Naive thymus-derived CD4-positive, alpha-beta T cell (primary cell): Measurements from ENCODE around the gene SERPINF2. TPM values are rescaled to one million over a fixed set of nuclear protein-coding genes. Genes with fewer than 3 reads are reported as not detected.

Experiments
- ATAC-seq: fragments of 150-1000 bp; cut with Tn5 transposase; 2 replicates; pipeline ENCODE4 v1.10.0; 2021; ENCODE audit warnings: mild to moderate bottlenecking, moderate library complexity
- CTCF ChIA-PET: fragments of 350-600 bp; sonication (Branson Sonifier 250); formaldehyde crosslinking; loops from one replicate; lab custom pipeline; 2021; ENCODE audit warnings: antibody characterized with exemption; lab: Charles Lee
- POLR2A ChIA-PET: fragments of 350-600 bp; sonication (Branson Sonifier 250); formaldehyde crosslinking; loops from one replicate; lab custom pipeline; 2021; ENCODE audit warnings: antibody characterized with exemption, inconsistent platforms; lab: Charles Lee
- DNase-seq, 9 donors: peaks; one replicate each; pipeline versions ENCODE4 v3.0.0 to v3.0.0-alpha.2; 2020 to 2022; ENCODE audit warnings: mixed read lengths in 1 of 9
- H3K27ac ChIP-seq: one replicate; pipeline ENCODE4 v1.7.0; 2013; ENCODE audit warnings: mild to moderate bottlenecking, low read depth, low read length, moderate library complexity
- H3K27me3 ChIP-seq, 2 donors: one replicate each; pipeline ENCODE4 v1.7.0; 2013; ENCODE audit warnings: low read length in 2 of 2, mild to moderate bottlenecking in 2 of 2, moderate library complexity in 2 of 2; ENCODE audit not compliant: control insufficient read depth in 2 of 2, insufficient read depth in 2 of 2
- H3K36me3 ChIP-seq, 3 experiments: 1 replicate in 2 of 3; 2 replicates in 1 of 3; pipeline ENCODE4 v1.7.0; 2013; ENCODE audit warnings: low read length in 3 of 3, mild to moderate bottlenecking in 3 of 3, moderate library complexity in 1 of 3; ENCODE audit not compliant: insufficient read depth in 3 of 3, control insufficient read depth in 2 of 3
- H3K4me1 ChIP-seq, 2 donors: one replicate each; pipeline ENCODE4 v1.7.0; 2013; ENCODE audit warnings: low read length in 2 of 2, mild to moderate bottlenecking in 2 of 2, moderate library complexity in 1 of 2; ENCODE audit not compliant: control insufficient read depth in 2 of 2, insufficient read depth in 2 of 2
- H3K4me3 ChIP-seq: 2 replicates; pipeline ENCODE4 v1.7.0; 2013; ENCODE audit warnings: mild to moderate bottlenecking, low read length
- H3K9me3 ChIP-seq, 3 experiments: 1 replicate in 2 of 3; 2 replicates in 1 of 3; pipeline ENCODE4 v1.7.0; 2013; ENCODE audit warnings: low read length in 3 of 3; ENCODE audit not compliant: control insufficient read depth in 2 of 3
- H3K27ac Mint-ChIP-seq, 9 donors: one replicate each; pipeline ENCODE4 v1.8.0; 2020 to 2022; ENCODE audit warnings: mixed read lengths in 9 of 9, mild to moderate bottlenecking in 8 of 9, moderate library complexity in 5 of 9, inconsistent platforms in 2 of 9
- H3K27me3 Mint-ChIP-seq, 5 donors: one replicate each; pipeline ENCODE4 v1.8.0; 2021 to 2022; ENCODE audit warnings: mixed read lengths in 5 of 5, mild to moderate bottlenecking in 1 of 5
- H3K36me3 Mint-ChIP-seq, 5 donors: one replicate each; pipeline ENCODE4 v1.8.0; 2020 to 2022; ENCODE audit warnings: mixed read lengths in 5 of 5, mild to moderate bottlenecking in 3 of 5, inconsistent platforms in 1 of 5
- H3K4me1 Mint-ChIP-seq, 7 donors: one replicate each; pipeline ENCODE4 v1.8.0; 2020 to 2022; ENCODE audit warnings: mixed read lengths in 7 of 7, mild to moderate bottlenecking in 3 of 7, inconsistent platforms in 1 of 7
- H3K4me3 Mint-ChIP-seq, 10 donors: one replicate each; pipeline ENCODE4 v1.8.0; 2020 to 2022; ENCODE audit warnings: mild to moderate bottlenecking in 10 of 10, mixed read lengths in 10 of 10, moderate library complexity in 6 of 10, inconsistent platforms in 2 of 10
- H3K9me3 Mint-ChIP-seq, 11 donors: one replicate each; pipeline ENCODE4 v1.8.0; 2020 to 2022; ENCODE audit warnings: mixed read lengths in 11 of 11, mild to moderate bottlenecking in 4 of 11, inconsistent platforms in 1 of 11, moderate library complexity in 1 of 11
- intact Hi-C, 2 donors: fragments of 100-400 bp; cut with micrococcal nuclease; formaldehyde crosslinking; loops; one replicate each; pipeline ENCODE4 v1.15.1; 2023
- polyA plus RNA-seq, 2 donors: library from polyadenylated mRNA; unstranded; fragments of 300-500 nt; fragmentation: Illumina TruSeq; gene quantifications; one replicate each; pipeline ENCODE4 v1.2.3, GENCODE V29; 2021
- total RNA-seq, 6 experiments: library from RNA in 5 of 6; stranded (reverse) in 5 of 6; gene quantifications; 1 replicate in 5 of 6; 2 replicates in 1 of 6; pipeline ENCODE4 v1.2.3 and lab custom pipeline; 2021 to 2026

SERPINF2 gene
- total and polyA plus RNA-seq, 7 experiments from 2014 or later = 0.27 to 1.4 (median 0.65) TPM; not detected in 2

- Histone ChIP-seq H3K27me3 (peaks cover 0 to 7% of the 10 kb centered on the region in 2 donors), H3K9me3 (no peaks in the 10 kb centered on the region), H3K36me3 (no peaks in the 10 kb centered on the region), H3K4me3 (peak overlapping the region; percentile 60), H3K4me1 (peaks cover 20 to 30% of the 10 kb centered on the region in 2 donors), H3K27ac (peak overlapping the region; percentile 73)
- Mint-ChIP-seq H3K4me3 (peak overlapping the region in 7 of 10 donors; percentile 23 to 97 (median 65)), H3K9me3 (no peaks in the 10 kb centered on the region), H3K4me1 (peaks cover 20 to 47% (median 28%) of the 10 kb centered on the region in 7 donors), H3K27me3 (peaks cover 0 to 16% (median 6%) of the 10 kb centered on the region in 5 donors), H3K36me3 (peaks cover 0 to 13% (median 0%) of the 10 kb centered on the region in 5 donors), H3K27ac (peak overlapping the region in 2 of 9 donors; percentile 6 to 36)
- ChIA-PET CTCF (interaction anchor here (0.6 to 1.6 kb wide), 4 partner anchors 52 to 565 kb away, joined by 3 to 4 read pairs (median 4); no protein-coding TSS in a partner anchor), POLR2A (interaction anchor here (0.5 to 3.1 kb wide), 7 partner anchors 11 to 314 kb away, joined by 3 to 32 read pairs (median 5); partner anchors contain the start of genes INPP5K, PRPF8 and WDR81)
- peak in 3 of 9 donors; percentile 38 to 57 (median 44) for DNase-seq
- intact Hi-C loops = loop anchor here (5.0 kb wide), 1 partner anchor 48 kb away; no protein-coding TSS in a partner anchor
- no peak for ATAC-seq
Measured at GRCh38 chr17:1714980-1715802, 27.5 kb upstream of the SERPINF2 start.

- H3K4me3 ChIP-seq = peak overlapping the region; percentile 60
- Mint-ChIP-seq H3K4me3 (peak overlapping the region; percentile 56 to 98 (median 94)), H3K27ac (peak overlapping the region in 4 of 9 donors; percentile 81 to 94 (median 91)), H3K36me3 (peaks cover 0 to 13% (median 0%) of the 10 kb centered on the region in 5 donors), H3K4me1 (peaks cover 22 to 47% (median 28%) of the 10 kb centered on the region in 7 donors), H3K27me3 (peaks cover 0 to 12% (median 6%) of the 10 kb centered on the region in 5 donors), H3K9me3 (no peaks in the 10 kb centered on the region)
- POLR2A ChIA-PET = interaction anchor here (0.5 to 3.1 kb wide), 8 partner anchors 10 to 313 kb away, joined by 3 to 32 read pairs (median 6); partner anchors contain the start of genes INPP5K, PRPF8, RILP and RPA1
- peaks cover 0 to 7% of the 10 kb centered on the region in 2 donors for H3K27me3 ChIP-seq
- DNase-seq = no peak
- peak overlapping the region; percentile 73 for H3K27ac ChIP-seq
- no peaks in the 10 kb centered on the region for H3K9me3 ChIP-seq
- no peaks in the 10 kb centered on the region for H3K36me3 ChIP-seq
- CTCF ChIA-PET = interaction anchor here (1.4 to 1.6 kb wide), 3 partner anchors 9 to 155 kb away, joined by 3 to 4 read pairs (median 4); partner anchors contain the start of gene WDR81
- ATAC-seq = no peak
- intact Hi-C loops = loop anchor here (1.0 to 5.0 kb wide), 18 partner anchors 9 to 685 kb away; partner anchors contain the start of genes DPH1 (in 2 of the 2), INPP5K (in 2 of the 2), PRPF8 (in 2 of the 2) and RILP (in 2 of the 2)
- peaks cover 20 to 28% of the 10 kb centered on the region in 2 donors for H3K4me1 ChIP-seq
Measured at GRCh38 chr17:1715803-1716075, 26.9 kb upstream of the SERPINF2 start.

- Mint-ChIP-seq H3K9me3 (no peaks in the 10 kb centered on the region), H3K27me3 (peaks cover 0 to 9% (median 6%) of the 10 kb centered on the region in 5 donors), H3K4me3 (peak overlapping the region; percentile 87 to 98 (median 94)), H3K36me3 (peaks cover 0 to 13% (median 0%) of the 10 kb centered on the region in 5 donors), H3K27ac (peak overlapping the region; percentile 70 to 99 (median 93)), H3K4me1 (peaks cover 20 to 45% (median 24%) of the 10 kb centered on the region in 7 donors)
- ChIA-PET CTCF (interaction anchor here (0.6 to 7.6 kb wide), 8 partner anchors 8 to 326 kb away, joined by 3 to 51 read pairs (median 4); partner anchors contain the start of genes OVCA2, RILP and WDR81), POLR2A (interaction anchor here (0.5 to 3.1 kb wide), 18 partner anchors 10 to 620 kb away, joined by 3 to 32 read pairs (median 4); partner anchors contain the start of genes INPP5K, PRPF8, RILP and RPA1)
- H3K36me3 ChIP-seq = no peaks in the 10 kb centered on the region
- H3K4me1 ChIP-seq = peaks cover 17 to 26% of the 10 kb centered on the region in 2 donors
- intact Hi-C loops = loop anchor here (1.0 to 5.0 kb wide), 18 partner anchors 8 to 685 kb away; partner anchors contain the start of genes DPH1 (in 2 of the 2), INPP5K (in 2 of the 2), PRPF8 (in 2 of the 2) and RILP (in 2 of the 2)
- H3K27me3 ChIP-seq = peaks cover 0 to 7% of the 10 kb centered on the region in 2 donors
- H3K27ac ChIP-seq = peak overlapping the region; percentile 73
- no peaks in the 10 kb centered on the region for H3K9me3 ChIP-seq
- ATAC-seq (peak; percentile 92), DNase-seq (peak; percentile 99 to 100 (median 100))
- H3K4me3 ChIP-seq = peak overlapping the region; percentile 92
Measured at GRCh38 chr17:1716076-1716911, 26.4 kb upstream of the SERPINF2 start.

- Mint-ChIP-seq H3K36me3 (peaks cover 0 to 11% (median 0%) of the 10 kb centered on the region in 5 donors), H3K4me1 (peaks cover 15 to 47% (median 24%) of the 10 kb centered on the region in 7 donors), H3K27me3 (peaks cover 0 to 9% (median 4%) of the 10 kb centered on the region in 5 donors), H3K27ac (peak overlapping the region; percentile 70 to 99 (median 93)), H3K4me3 (peak overlapping the region; percentile 87 to 98 (median 94)), H3K9me3 (no peaks in the 10 kb centered on the region)
- Histone ChIP-seq H3K4me3 (peak overlapping the region; percentile 92), H3K27me3 (peaks cover 0 to 7% of the 10 kb centered on the region in 2 donors), H3K4me1 (peaks cover 17 to 26% of the 10 kb centered on the region in 2 donors), H3K27ac (peak overlapping the region; percentile 71), H3K36me3 (no peaks in the 10 kb centered on the region), H3K9me3 (no peaks in the 10 kb centered on the region)
- CTCF ChIA-PET = interaction anchor here (1.3 to 7.6 kb wide), 7 partner anchors 8 to 325 kb away, joined by 3 to 51 read pairs (median 4); partner anchors contain the start of genes OVCA2, RILP and WDR81
- DNase-seq (peak; percentile 38 to 81 (median 76)), ATAC-seq (peak; percentile 58)
- POLR2A ChIA-PET = interaction anchor here (0.9 to 3.1 kb wide), 16 partner anchors 9 to 619 kb away, joined by 3 to 32 read pairs (median 4); partner anchors contain the start of genes PRPF8, RILP, RPA1 and SMYD4
- intact Hi-C loops = loop anchor here (1.0 to 5.0 kb wide), 21 partner anchors 7 to 684 kb away; partner anchors contain the start of genes CRK (in 2 of the 2), DPH1 (in 2 of the 2), INPP5K (in 2 of the 2) and MNT (in 2 of the 2)
Measured at GRCh38 chr17:1716912-1717695, 25.6 kb upstream of the SERPINF2 start.
